Measurements from ENCODE around the gene PCDH15. TPM values are rescaled to one million over a fixed set of nuclear protein-coding genes. Genes with fewer than 3 reads are reported as not detected.

Gene PCDH15
- total and polyA plus RNA-seq, 2 of the 4 experiments (the other 2 are of a cell fraction), result not detected

- Histone ChIP-seq H3K9me3 (ENCODE audit: control insufficient read depth, insufficient read depth, low read length) (peaks cover 4% of the 10 kb centered on the region; the same call in 1 of the 2 replicates), H3K27me3 (ENCODE audit: control insufficient read depth, insufficient read depth, low read length) (no peaks in the 10 kb centered on the region), H3K36me3 (ENCODE audit: control insufficient read depth, insufficient read depth, low read length) (no peaks in the 10 kb centered on the region), H3K4me3 (ENCODE audit: insufficient read depth, low read depth, low read length) (no peak overlapping the region), H3K4me1 (ENCODE audit: control insufficient read depth, insufficient read depth, low read length) (no peaks in the 10 kb centered on the region), H3K23ac (ENCODE audit: low read depth, low read length) (no peak overlapping the region), H4K5ac (ENCODE audit: low read depth, low read length) (no peak overlapping the region), H2AK9ac (replicated peaks; ENCODE audit: low read depth, low read length, poor library complexity) (no peak overlapping the region), H2BK20ac (ENCODE audit: low read depth, low read length) (no peak overlapping the region), H3K56ac (ENCODE audit: extremely low read depth, insufficient read depth, low read length) (no peak overlapping the region), H3K4me2 (ENCODE audit: low read depth, low read length) (no peak overlapping the region), H2BK5ac (ENCODE audit: low read depth, low read length, poor library complexity, severe bottlenecking) (no peak overlapping the region), H3K18ac (ENCODE audit: low read depth, low read length) (no peak overlapping the region), H3K27ac (ENCODE audit: insufficient read depth, low read length) (no peak overlapping the region), H2BK15ac (ENCODE audit: low read depth, low read length) (no peak overlapping the region), H2BK120ac (ENCODE audit: low read depth, low read length) (no peak overlapping the region), H4K91ac (ENCODE audit: insufficient read depth, low read depth, low read length) (no peak overlapping the region), H2AFZ (replicated peaks; ENCODE audit: low read length, poor library complexity) (no peak overlapping the region), H3K9ac (ENCODE audit: low read depth, low read length) (no peak overlapping the region), H4K20me1 (ENCODE audit: insufficient read depth, low read length) (no peaks in the 10 kb centered on the region), H2AK5ac (ENCODE audit: low read depth, low read length) (no peak overlapping the region), H3K79me1 (ENCODE audit: low read depth in 1 of 2, low read length in 2 of 2) (no peaks in the 10 kb centered on the region), H4K8ac (ENCODE audit: low read depth in 2 of 2, low read length in 2 of 2) (no peak overlapping the region), H3K9me1 (ENCODE audit: insufficient read depth, low read length) (no peaks in the 10 kb centered on the region), H3K14ac (replicated peaks; ENCODE audit: low read depth, low read length) (no peak overlapping the region), H3K4ac (ENCODE audit: low read depth, low read length) (no peak overlapping the region)
- DNase-seq (no peak), ATAC-seq (ENCODE audit: low read depth) (no peak)
- dilution Hi-C loops (cut with HindIII; ENCODE audit: low sequenced_read_pairs, unreplicated experiment), result no loop called here
- in situ Hi-C loops (cut with MboI; ENCODE audit: low sequenced_read_pairs), result no loop called here
- no CpG with 5 or more reads among the region's 5 CpGs for WGBS, 2 experiments (ENCODE audit: extremely low coverage in 2 of 2, insufficient read length in 1 of 2)
- no TSS peak for BruUV-seq (replicated peaks)
- CTCF ChIA-PET, result no interaction called here
- POLR2A ChIA-PET (ENCODE audit: unreplicated experiment), result no interaction called here
- no peak for TF ChIP-seq RAD21 (IDR thresholded peaks at IDR 0.05; ENCODE audit: low read length)
- intact Hi-C loops (cut with micrococcal nuclease), result no loop called here
These were observed 774.7 kb downstream of the PCDH15 start for GRCh38 chr10:54026340-54026739.

Data from IMR-90 (cell line).